Activated T-helper 1 cell treated with anti-CD3 and anti-CD28 coated beads, Interleukin-2, amount 50 U/mL, for 16 hours (primary cell): Measurements from ENCODE around the gene SSR4.
"Not testable (repeated sequence)": the region's sequence is repeated elsewhere in the genome, so short reads cannot be mapped to it uniquely, and the experiment has no call there.

Experiments
- DNase-seq, 2 donors: peaks; one replicate each; pipeline ENCODE4 v3.0.0-alpha.2; 2020; ENCODE audit warnings: low read depth in 1 of 2, low spot score in 1 of 2

The SSR4 gene

DNA sequence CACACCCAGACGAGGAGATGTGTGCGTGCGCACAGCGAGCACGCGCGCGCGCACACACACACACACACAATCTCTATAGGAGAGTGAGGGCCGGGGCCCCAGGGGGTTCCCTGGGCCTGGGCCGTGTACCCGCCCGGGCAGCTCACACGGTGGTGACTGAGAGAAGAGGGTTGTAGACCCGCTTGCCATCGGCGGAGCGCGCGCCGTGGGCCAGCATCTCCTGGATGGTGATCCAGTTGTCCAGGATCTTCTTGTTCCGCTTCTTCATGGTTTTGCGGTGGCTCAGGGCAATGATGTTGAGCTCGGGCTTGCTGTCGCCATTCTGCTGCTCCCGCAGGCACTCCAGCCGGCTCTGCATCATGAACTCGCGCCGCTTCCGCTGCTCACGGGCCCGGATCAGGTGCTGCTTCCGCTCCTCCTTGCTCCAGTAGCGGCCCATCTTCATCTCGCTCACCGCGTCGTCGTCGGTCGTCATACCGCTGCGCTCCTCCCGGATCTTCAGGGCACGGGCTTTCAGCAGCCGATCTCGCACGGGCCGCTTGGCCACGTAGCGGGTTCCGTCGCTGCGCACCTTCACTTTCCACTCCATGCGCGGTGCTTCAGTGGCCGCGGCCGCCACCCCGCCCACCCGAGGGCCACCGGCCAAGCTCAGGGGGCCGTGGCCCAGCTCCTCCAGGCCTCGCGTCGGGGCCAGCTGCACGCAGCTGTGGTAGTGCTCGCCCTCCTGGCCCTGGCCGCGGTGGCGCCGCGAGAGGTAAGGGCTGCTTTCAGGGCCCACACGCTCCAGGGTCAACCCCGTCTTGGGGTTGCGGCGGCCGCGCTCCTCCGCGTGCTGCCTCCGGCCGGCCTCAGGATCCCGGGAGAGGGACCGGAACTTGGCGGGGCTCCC is 9.0 kb downstream of the SSR4 start:
- DNase-seq, result no peak

- no peak for DNase-seq
Measured at GRCh38 chrX:153804100-153804595, 9.7 kb downstream of the SSR4 start.

GRCh38 chrX:153804621-153805020 is 10.2 kb downstream of the SSR4 start:
- no peak for DNase-seq

DNA sequence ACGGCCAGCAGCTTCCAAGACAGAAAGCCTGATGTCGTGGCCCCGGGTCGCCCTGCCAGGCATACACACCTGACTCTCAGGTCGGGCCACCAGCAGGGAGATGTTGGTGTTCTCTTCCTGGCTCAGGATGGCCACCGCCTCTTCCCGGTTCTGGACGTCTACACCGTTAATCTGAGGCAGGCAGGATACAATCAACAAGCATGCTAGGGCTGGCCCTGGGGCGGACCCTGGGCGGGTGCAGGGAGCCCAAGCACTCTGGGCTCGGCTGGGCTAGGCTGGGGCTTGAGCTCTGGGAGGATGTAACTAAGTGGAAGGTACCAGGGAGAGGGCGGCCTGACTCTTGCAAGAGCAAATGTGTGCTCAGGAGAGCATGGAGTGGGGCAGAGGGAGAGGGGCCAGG is 11.0 kb downstream of the SSR4 start:
- no peak for DNase-seq

DNA sequence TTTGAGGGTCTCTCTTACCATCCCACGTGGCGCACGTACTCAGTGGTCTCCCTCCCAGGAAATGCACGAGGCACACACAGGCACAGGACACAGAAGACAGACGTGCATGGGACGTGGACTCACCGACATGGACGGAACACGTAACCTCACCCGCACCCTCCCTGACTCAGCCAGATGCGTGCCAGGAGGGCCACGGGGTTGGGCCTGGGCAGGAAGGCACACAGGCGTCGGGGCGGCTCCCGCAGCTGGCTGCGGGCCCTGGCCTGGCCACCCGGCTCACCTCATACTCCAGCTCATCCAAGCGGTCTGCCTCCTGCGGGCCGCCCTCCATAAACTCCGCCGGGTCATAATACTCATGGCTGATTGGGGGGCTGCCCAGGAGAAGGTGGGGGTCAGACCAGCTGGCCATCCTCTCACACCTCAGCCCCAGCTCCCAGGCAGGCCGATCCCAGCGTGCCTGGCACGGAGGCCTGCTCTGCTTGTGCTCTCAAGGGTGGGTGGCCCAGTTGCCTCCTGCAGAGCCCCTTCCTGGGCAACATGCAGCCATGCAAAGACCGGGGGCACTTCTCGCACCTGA is 12.6 kb downstream of the SSR4 start:
- no peak for DNase-seq

DNA sequence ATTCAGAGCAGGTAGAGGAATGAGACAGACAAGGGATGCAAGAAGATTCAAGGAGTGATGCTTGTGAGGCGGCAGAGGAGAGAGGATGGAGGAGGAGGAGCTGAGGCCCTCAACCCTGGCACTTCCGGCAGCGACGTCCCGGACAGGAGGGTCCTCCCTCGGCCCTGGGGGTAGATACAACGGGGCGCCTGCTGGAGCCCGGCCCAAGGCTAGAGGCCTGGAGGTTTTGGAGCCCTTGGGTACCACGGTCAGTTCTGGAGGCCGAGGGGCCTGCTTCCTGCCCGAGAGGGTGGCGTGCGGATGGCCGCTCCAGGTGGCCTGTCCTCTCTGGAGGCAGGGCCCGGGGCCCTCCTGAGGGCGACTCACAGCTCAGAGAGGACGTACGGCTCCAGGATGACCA is 13.5 kb downstream of the SSR4 start:
- DNase-seq, result no peak

- no peak for DNase-seq
Measured at GRCh38 chrX:153812220-153812619, 17.8 kb downstream of the SSR4 start.

GRCh38 chrX:153813161-153813560 is 18.7 kb downstream of the SSR4 start:
- no peak for DNase-seq

DNA sequence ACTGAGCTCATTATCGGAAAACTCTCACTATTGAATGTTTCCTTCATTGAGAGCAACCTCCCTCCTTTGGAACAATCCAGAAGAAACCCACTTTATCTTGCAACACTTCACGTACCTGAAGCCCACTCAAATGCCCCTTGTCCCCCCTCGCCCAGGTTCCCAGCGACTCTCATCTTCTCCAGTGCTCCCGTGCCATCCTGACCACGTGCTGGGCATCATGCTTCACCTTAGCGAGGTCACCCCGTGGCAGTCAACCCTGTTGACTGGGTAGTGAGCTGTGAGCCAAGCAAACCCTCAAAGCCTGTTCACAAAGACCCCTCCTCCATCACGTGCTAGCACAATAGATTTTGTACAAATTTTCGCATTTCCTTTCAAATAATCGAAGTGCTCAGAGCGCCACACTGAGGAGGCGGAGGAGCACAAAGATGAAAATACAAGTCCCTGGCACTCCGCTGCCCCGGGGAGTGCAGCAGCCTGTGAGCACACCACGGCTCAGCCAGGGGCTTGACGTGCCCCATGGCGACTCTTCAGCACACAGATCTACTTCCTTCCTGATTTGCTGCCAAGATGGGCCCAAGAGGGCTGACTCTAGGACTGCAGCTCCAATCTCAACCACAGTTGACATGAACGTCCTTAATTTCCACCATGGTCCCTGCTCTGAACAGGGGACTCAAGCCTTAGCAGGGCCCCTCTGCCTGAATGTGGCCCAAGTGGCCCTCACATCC is 20.3 kb downstream of the SSR4 start:
- DNase-seq, result no peak

DNA sequence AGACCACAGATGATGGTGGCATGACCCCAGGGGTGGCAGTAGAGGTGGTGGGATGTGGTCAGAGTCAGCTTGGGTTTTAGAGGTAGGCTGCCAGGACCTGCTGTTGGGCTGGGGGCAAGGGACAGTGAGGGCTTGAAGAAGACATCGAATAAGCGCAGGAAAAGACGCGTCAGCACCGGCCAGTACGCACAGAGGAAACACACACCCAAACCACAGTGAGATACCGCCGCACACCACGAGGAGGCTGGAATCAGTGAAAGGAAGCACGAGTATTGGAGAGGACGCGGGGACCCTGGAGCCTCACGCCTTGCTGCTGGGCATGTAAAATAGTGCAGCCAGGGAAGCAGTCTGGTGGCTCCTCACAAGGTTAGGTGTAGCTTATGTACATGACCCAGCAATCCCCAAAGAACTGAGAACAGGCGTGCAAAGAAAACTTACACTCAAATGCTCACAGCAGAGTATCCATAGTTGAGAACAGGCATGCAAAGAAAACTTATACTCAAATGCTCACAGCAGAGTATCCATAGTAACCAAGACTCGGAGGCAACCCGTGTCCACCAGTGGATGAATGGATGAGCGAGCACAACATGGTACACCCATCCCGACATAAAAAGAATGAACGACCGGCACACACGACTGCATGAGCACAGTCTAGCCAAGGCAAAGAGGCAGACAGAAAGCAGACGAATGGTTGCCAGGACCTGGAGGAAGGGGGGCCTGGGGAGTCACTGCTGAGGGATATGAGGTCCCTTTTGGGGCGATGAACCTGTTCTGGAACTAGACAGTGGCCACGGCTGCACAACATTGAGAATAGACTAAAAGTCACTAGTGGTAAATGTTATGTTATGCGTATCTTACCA is 22.6 kb downstream of the SSR4 start:
- no peak for DNase-seq

GRCh38 chrX:153818064-153818463 is 23.6 kb downstream of the SSR4 start:
- not testable (repeated sequence) for DNase-seq

DNA sequence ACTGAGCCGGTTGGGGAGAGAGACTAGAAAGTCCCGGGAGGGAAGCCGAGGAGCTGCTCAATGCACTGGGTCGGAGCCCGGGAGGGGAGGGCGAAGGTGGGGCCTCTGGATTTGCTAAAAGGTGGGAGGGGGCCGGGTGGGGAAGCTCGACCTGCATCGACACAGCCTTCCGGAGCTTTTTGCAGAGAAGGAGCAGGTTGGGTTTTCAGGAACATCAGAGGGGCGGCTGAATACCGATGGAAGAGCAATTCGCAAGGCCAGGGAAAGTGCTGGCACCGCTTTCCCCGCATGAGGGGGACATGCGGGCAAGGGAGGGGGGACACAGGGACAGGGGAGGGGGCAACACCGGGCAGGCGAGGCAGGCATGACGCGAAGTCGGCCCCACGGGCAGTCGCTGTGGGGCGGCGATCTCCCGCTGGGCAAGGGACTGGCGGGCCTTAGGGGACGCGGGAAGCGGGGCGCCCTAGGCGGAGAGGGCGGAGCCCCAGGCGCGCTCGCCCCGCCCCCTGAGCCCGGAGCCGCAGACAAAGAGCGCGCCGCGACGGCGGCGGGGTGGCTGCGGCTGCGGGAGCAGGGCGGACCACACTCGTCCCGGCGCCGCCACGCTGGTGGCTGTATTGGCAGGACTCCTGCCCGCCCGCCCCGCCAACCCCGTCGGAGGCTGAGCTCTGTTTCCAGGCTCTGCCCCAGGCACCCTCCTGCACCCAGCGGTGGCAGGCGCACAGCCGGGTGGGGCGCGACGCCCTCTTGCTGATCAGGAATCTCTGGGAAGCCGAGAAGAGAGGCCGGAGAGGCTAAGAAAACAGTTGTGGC is 24.3 kb downstream of the SSR4 start:
- DNase-seq, result peak in 1 of 2 donors; percentile 39

DNA sequence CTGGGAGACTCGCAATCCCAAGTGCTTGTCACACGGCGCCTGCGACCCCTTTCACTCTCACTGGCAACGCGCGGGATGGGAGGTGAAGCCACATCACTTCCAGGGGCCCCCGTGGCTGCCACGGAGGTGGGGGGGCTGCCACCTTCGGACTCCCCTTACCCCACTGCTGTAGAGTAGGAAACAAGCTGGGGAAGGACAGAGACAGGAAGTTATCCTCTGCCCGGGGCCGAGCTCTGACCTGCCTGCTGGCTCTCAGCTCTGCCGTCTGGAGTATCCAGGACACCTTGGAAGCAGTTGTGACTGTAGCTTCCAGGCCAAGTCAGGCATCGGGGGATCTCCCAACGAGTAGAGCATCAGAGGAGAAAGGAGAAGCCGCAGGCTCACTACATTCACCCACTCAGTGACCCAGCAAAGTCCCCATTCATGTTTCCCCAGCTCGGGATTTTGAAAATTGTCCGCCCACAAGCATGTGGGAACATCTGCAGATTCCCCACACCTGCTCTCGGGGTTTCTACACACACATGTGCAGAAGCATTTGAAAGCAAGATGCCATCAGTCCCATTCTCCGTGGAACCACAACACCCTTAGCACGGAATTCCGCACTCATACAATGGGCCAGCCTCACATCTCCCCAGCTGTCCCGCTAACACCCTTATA is 25.0 kb downstream of the SSR4 start:
- no peak for DNase-seq

- DNase-seq, result no peak
Measured at GRCh38 chrX:153820601-153821000, 26.1 kb downstream of the SSR4 start.

DNA sequence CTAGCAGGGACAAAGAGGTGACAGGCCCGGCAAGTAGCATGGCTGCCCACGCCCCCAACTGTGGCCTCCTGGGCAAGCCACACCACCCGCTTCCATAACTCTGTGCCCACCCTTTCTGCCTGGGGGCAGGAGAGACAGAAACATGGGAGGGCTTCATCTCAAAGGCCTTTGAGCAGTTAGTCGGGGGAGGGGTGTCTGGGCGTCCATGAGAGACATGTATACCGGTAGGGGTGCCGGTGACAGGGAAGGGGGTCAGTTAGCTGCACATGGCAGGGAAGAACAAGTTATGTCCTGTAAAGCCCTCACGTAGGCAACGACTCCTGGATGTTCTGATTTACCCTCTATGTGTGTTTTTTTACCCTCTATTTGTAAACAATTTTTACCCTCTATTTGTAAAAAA is 26.6 kb downstream of the SSR4 start:
- no peak for DNase-seq

DNA sequence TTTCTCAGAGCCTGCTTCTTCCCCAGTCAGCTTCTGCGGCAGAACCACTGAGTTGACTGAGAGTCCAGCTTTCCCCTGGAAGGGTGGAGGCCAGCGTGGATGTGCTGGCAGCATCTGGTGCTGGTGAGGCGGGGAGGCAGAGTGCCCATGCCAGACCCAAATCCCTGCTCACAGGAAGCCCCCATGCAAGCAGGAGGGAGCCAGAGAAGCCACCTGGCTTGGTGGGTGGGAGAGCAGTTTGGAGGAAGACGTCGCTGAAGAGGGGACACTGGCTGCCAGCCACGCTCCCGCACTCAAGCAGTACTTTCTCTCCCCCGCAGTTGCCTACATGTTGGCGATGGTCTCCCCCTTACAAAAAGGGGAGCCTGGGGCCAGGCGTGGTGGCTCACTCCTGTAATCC is 29.9 kb downstream of the SSR4 start:
- no peak for DNase-seq

GRCh38 chrX:153825042-153825441 is 30.6 kb downstream of the SSR4 start:
- DNase-seq, result no peak

GRCh38 chrX:153827016-153827415 is 32.5 kb downstream of the SSR4 start:
- no peak for DNase-seq

DNA sequence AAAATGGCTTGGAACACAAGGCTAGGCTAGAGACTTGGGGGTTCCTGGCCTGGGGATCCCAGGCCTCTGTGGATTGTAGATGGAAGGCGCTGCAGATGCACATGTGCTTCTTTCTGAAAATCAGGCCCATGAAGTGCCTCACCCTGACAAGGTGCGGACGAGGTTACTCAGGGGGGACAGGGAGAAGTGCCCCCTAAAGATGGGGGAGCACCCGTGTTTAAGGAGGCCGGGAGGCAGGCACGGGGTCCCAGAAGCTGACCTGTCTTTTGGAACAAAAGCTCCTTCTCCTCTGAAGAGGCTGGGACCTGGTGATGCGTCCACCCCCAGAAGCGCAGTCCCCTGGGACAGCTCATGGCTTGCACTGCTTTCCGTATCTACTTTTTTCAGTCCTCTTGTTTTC is 33.4 kb downstream of the SSR4 start:
- DNase-seq, result no peak

- DNase-seq, result no peak
Measured at GRCh38 chrX:153828308-153828707, 33.8 kb downstream of the SSR4 start.
